Astrocyte (in vitro differentiated cells and primary cell): ENCODE data around the gene NAA11. TPM values are rescaled to one million over a fixed set of nuclear protein-coding genes. Genes with fewer than 3 reads are reported as not detected.

Experiments used
- DNase-seq: peaks from one replicate; pipeline ENCODE4 v3.0.0-alpha.2; 2010; ENCODE audit warnings: low read depth
- FAIRE-seq: peaks from 2 replicates; lab custom pipeline; 2011; peaks lifted over from hg19 to GRCh38; lab: Jason Lieb, UNC
- H2AFZ ChIP-seq: 2 replicates; pipeline ENCODE4 v1.6.0; 2012; ENCODE audit warnings: low read depth, low read length, inconsistent platforms
- H3K27ac ChIP-seq: 2 replicates; pipeline ENCODE4 v1.5.1; 2011; ENCODE audit warnings: low read depth, low read length, inconsistent platforms
- H3K27me3 ChIP-seq: 2 replicates; pipeline ENCODE4 v1.6.0; 2011; ENCODE audit warnings: low read length, inconsistent platforms; ENCODE audit not compliant: insufficient read depth
- H3K36me3 ChIP-seq: 2 replicates; pipeline ENCODE4 v1.5.1; 2011; ENCODE audit warnings: low read length, inconsistent platforms; ENCODE audit not compliant: insufficient read depth
- H3K4me1 ChIP-seq: 2 replicates; pipeline ENCODE4 v1.5.1; 2011; ENCODE audit warnings: low read length, inconsistent platforms; ENCODE audit not compliant: insufficient read depth
- H3K4me2 ChIP-seq: 2 replicates; pipeline ENCODE4 v1.6.0; 2012; ENCODE audit warnings: low read length, inconsistent platforms
- H3K4me3 ChIP-seq: 2 replicates; pipeline ENCODE4 v1.5.1; 2011; ENCODE audit warnings: low read depth, mild to moderate bottlenecking, low read length, inconsistent platforms; ENCODE audit not compliant: insufficient read depth
- H3K79me2 ChIP-seq: 2 replicates; pipeline ENCODE4 v1.6.0; 2012; ENCODE audit warnings: mild to moderate bottlenecking, low read length, inconsistent platforms; ENCODE audit not compliant: insufficient read depth
- H3K9ac ChIP-seq: 2 replicates; pipeline ENCODE4 v1.6.0; 2012; ENCODE audit warnings: mild to moderate bottlenecking, low read length, inconsistent platforms
- H3K9me3 ChIP-seq: 2 replicates; pipeline ENCODE4 v1.5.1; 2012; ENCODE audit warnings: low read depth, mild to moderate bottlenecking, low read length, inconsistent platforms; ENCODE audit not compliant: insufficient read depth
- H4K20me1 ChIP-seq: 2 replicates; pipeline ENCODE4 v1.6.0; 2012; ENCODE audit warnings: low read length, inconsistent platforms; ENCODE audit not compliant: insufficient read depth
- H3K27ac Mint-ChIP-seq: one replicate; pipeline ENCODE4 v1.8.0; 2021; ENCODE audit warnings: mild to moderate bottlenecking, mixed read lengths; ENCODE audit not compliant: unreplicated experiment
- H3K27me3 Mint-ChIP-seq: one replicate; pipeline ENCODE4 v1.8.0; 2021; ENCODE audit warnings: low read depth, mixed read lengths; ENCODE audit not compliant: unreplicated experiment
- H3K36me3 Mint-ChIP-seq: one replicate; pipeline ENCODE4 v1.8.0; 2021; ENCODE audit warnings: low read depth, mixed read lengths; ENCODE audit not compliant: unreplicated experiment
- H3K4me1 Mint-ChIP-seq: one replicate; pipeline ENCODE4 v1.8.0; 2021; ENCODE audit warnings: low read depth, mixed read lengths; ENCODE audit not compliant: unreplicated experiment
- H3K4me3 Mint-ChIP-seq: one replicate; pipeline ENCODE4 v1.8.0; 2021; ENCODE audit warnings: mild to moderate bottlenecking, moderate library complexity, mixed read lengths; ENCODE audit not compliant: unreplicated experiment
- H3K9me3 Mint-ChIP-seq: one replicate; pipeline ENCODE4 v1.8.0; 2021; ENCODE audit warnings: mild to moderate bottlenecking, mixed read lengths; ENCODE audit not compliant: unreplicated experiment
- CTCF ChIP-seq: IDR thresholded peaks from 2 replicates; pipeline ENCODE4 v1.5.1; 2011; ENCODE audit warnings: low read depth, mild to moderate bottlenecking, inconsistent platforms, low read length, moderate library complexity; ENCODE audit not compliant: insufficient read depth
- EZH2 ChIP-seq: IDR thresholded peaks from 2 replicates; pipeline ENCODE4 v1.6.1; 2012; ENCODE audit warnings: mild to moderate bottlenecking, low read length, inconsistent platforms; ENCODE audit not compliant: insufficient read depth
- total RNA-seq: library from RNA; stranded (reverse); gene quantifications from 2 replicates; pipeline ENCODE4 v1.2.1, GENCODE V29; 2021

Gene NAA11
- total RNA-seq, 1 donor from 2014 or later: not detected

GRCh38 chr4:79360006-79360405 lies 34.1 kb upstream of the NAA11 start:
- H3K4me1 ChIP-seq: no peaks in the 10 kb centered on the region
- Mint-ChIP-seq H3K36me3 (no peaks in the 10 kb centered on the region), H3K4me3 (no peak overlapping the region), H3K4me1 (no peaks in the 10 kb centered on the region), H3K27me3 (no peaks in the 10 kb centered on the region), H3K27ac (no peak overlapping the region), H3K9me3 (no peaks in the 10 kb centered on the region)
- H3K9ac ChIP-seq: no peak overlapping the region
- no peak overlapping the region for H3K4me2 ChIP-seq
- H3K27me3 ChIP-seq: no peaks in the 10 kb centered on the region
- TF ChIP-seq CTCF (no peak), EZH2 (no peak)
- H2AFZ ChIP-seq: no peak overlapping the region
- DNase-seq: no peak
- no peaks in the 10 kb centered on the region for H4K20me1 ChIP-seq
- H3K79me2 ChIP-seq: no peaks in the 10 kb centered on the region
- H3K4me3 ChIP-seq: no peak overlapping the region
- no peak overlapping the region for H3K27ac ChIP-seq
- no peaks in the 10 kb centered on the region for H3K36me3 ChIP-seq
- no peaks in the 10 kb centered on the region for H3K9me3 ChIP-seq
- no peak for FAIRE-seq

GRCh38 chr4:79358438-79358837 lies 32.6 kb upstream of the NAA11 start:
- H3K27me3 Mint-ChIP-seq: no peaks in the 10 kb centered on the region

More at GRCh38 chr4:79358438-79358837, 32.6 kb upstream of the NAA11 start:
- H3K4me3 Mint-ChIP-seq: no peak overlapping the region
- H3K4me1 Mint-ChIP-seq: no peaks in the 10 kb centered on the region
- Histone ChIP-seq H3K36me3 (no peaks in the 10 kb centered on the region), H3K4me1 (no peaks in the 10 kb centered on the region), H3K4me2 (no peak overlapping the region), H3K79me2 (no peaks in the 10 kb centered on the region), H3K4me3 (no peak overlapping the region), H3K9me3 (no peaks in the 10 kb centered on the region), H2AFZ (no peak overlapping the region), H3K27me3 (no peaks in the 10 kb centered on the region), H3K27ac (no peak overlapping the region), H4K20me1 (no peaks in the 10 kb centered on the region), H3K9ac (no peak overlapping the region)
- DNase-seq (no peak), FAIRE-seq (no peak)
- H3K36me3 Mint-ChIP-seq: no peaks in the 10 kb centered on the region
- H3K9me3 Mint-ChIP-seq: no peaks in the 10 kb centered on the region
- TF ChIP-seq EZH2 (no peak), CTCF (no peak)
- H3K27ac Mint-ChIP-seq: no peak overlapping the region
